ENCODE results near the gene SPTBN1.

Gene SPTBN1

GRCh38 chr2:54660752-54661151 lies 204.6 kb downstream of the SPTBN1 start:
- DNase-seq (ENCODE audit: low read depth, low spot score): no peak
- H3K36me3 ChIP-seq (ENCODE audit: insufficient read depth, low read length): peaks cover 14% of the 10 kb centered on the region; the same call in 1 of the 2 replicates
- no peaks in the 10 kb centered on the region for H3K9me3 ChIP-seq (ENCODE audit: low read depth, low read length)
- no peak overlapping the region for H3K9ac ChIP-seq (ENCODE audit: insufficient read length)
- no peak overlapping the region for H3K27ac ChIP-seq
- H3K4me3 ChIP-seq: no peak overlapping the region
- TF ChIP-seq POLR2AphosphoS5 (IDR thresholded peaks at IDR 0.05; ENCODE audit: borderline replicate concordance, low read depth, low read length): no peak
- TF ChIP-seq FOXP2 (optimal IDR thresholded peaks at IDR 0.05; ENCODE audit: control extremely low read depth, extremely low read length, insufficient read depth): no peak
- no peak for TF ChIP-seq EZH2 (IDR thresholded peaks at IDR 0.05)

- Histone ChIP-seq H3K9ac (ENCODE audit: insufficient read length) (no peak overlapping the region), H3K36me3 (ENCODE audit: insufficient read depth, low read length) (peaks cover 21% of the 10 kb centered on the region; the same call in 1 of the 2 replicates), H3K27ac (no peak overlapping the region), H3K9me3 (ENCODE audit: low read depth, low read length) (no peaks in the 10 kb centered on the region), H3K4me3 (no peak overlapping the region)
- no peak for DNase-seq (ENCODE audit: low read depth, low spot score)
- TF ChIP-seq FOXP2 (optimal IDR thresholded peaks at IDR 0.05; ENCODE audit: control extremely low read depth, extremely low read length, insufficient read depth) (no peak), EZH2 (IDR thresholded peaks at IDR 0.05) (no peak), POLR2AphosphoS5 (IDR thresholded peaks at IDR 0.05; ENCODE audit: borderline replicate concordance, low read depth, low read length) (no peak)
These were observed 207.4 kb downstream of the SPTBN1 start for GRCh38 chr2:54663424-54664030.

GRCh38 chr2:54664238-54664786 lies 208.2 kb downstream of the SPTBN1 start:
- DNase-seq (ENCODE audit: low read depth, low spot score): no peak
- Histone ChIP-seq H3K4me3 (no peak overlapping the region), H3K36me3 (ENCODE audit: insufficient read depth, low read length) (peaks cover 18% of the 10 kb centered on the region; the same call in 1 of the 2 replicates), H3K9me3 (ENCODE audit: low read depth, low read length) (no peaks in the 10 kb centered on the region), H3K27ac (no peak overlapping the region), H3K9ac (ENCODE audit: insufficient read length) (no peak overlapping the region)
- TF ChIP-seq EZH2 (IDR thresholded peaks at IDR 0.05): no peak
- TF ChIP-seq POLR2AphosphoS5 (IDR thresholded peaks at IDR 0.05; ENCODE audit: borderline replicate concordance, low read depth, low read length): no peak
- no peak for TF ChIP-seq FOXP2 (optimal IDR thresholded peaks at IDR 0.05; ENCODE audit: control extremely low read depth, extremely low read length, insufficient read depth)

- DNase-seq (ENCODE audit: low read depth, low spot score): no peak
- H3K9ac ChIP-seq (ENCODE audit: insufficient read length): no peak overlapping the region
- no peak overlapping the region for H3K4me3 ChIP-seq
- TF ChIP-seq FOXP2 (optimal IDR thresholded peaks at IDR 0.05; ENCODE audit: control extremely low read depth, extremely low read length, insufficient read depth): no peak
- TF ChIP-seq POLR2AphosphoS5 (IDR thresholded peaks at IDR 0.05; ENCODE audit: borderline replicate concordance, low read depth, low read length): no peak
- TF ChIP-seq EZH2 (IDR thresholded peaks at IDR 0.05): no peak
- H3K9me3 ChIP-seq (ENCODE audit: low read depth, low read length): no peaks in the 10 kb centered on the region
- peaks cover 12% of the 10 kb centered on the region; the same call in 1 of the 2 replicates for H3K36me3 ChIP-seq (ENCODE audit: insufficient read depth, low read length)
- H3K27ac ChIP-seq: peak overlapping the region; percentile 78; the same call in 1 of the 2 replicates
These were observed 209.3 kb downstream of the SPTBN1 start for GRCh38 chr2:54665436-54665856.

GRCh38 chr2:54666131-54666633 lies 210.1 kb downstream of the SPTBN1 start:
- H3K9ac ChIP-seq (ENCODE audit: insufficient read length): no peak overlapping the region

GRCh38 chr2:54666634-54667265 lies 210.6 kb downstream of the SPTBN1 start:
- Histone ChIP-seq H3K9ac (ENCODE audit: insufficient read length) (no peak overlapping the region), H3K4me3 (peak overlapping the region; percentile 34; the same call in 1 of the 2 replicates), H3K36me3 (ENCODE audit: insufficient read depth, low read length) (peaks cover 12% of the 10 kb centered on the region; the same call in 1 of the 2 replicates), H3K9me3 (ENCODE audit: low read depth, low read length) (no peaks in the 10 kb centered on the region), H3K27ac (peak overlapping the region; percentile 78)
- TF ChIP-seq POLR2AphosphoS5 (IDR thresholded peaks at IDR 0.05; ENCODE audit: borderline replicate concordance, low read depth, low read length) (no peak), FOXP2 (optimal IDR thresholded peaks at IDR 0.05; ENCODE audit: control extremely low read depth, extremely low read length, insufficient read depth) (peak; percentile 56), EZH2 (IDR thresholded peaks at IDR 0.05) (no peak)
- no peak for DNase-seq (ENCODE audit: low read depth, low spot score)

More at GRCh38 chr2:54666131-54666633, 210.1 kb downstream of the SPTBN1 start:
- no peak for DNase-seq (ENCODE audit: low read depth, low spot score)
- Histone ChIP-seq H3K27ac (peak overlapping the region; percentile 78), H3K4me3 (peak overlapping the region; percentile 34; the same call in 1 of the 2 replicates), H3K9me3 (ENCODE audit: low read depth, low read length) (no peaks in the 10 kb centered on the region), H3K36me3 (ENCODE audit: insufficient read depth, low read length) (peaks cover 12% of the 10 kb centered on the region; the same call in 1 of the 2 replicates)
- TF ChIP-seq EZH2 (IDR thresholded peaks at IDR 0.05): no peak
- TF ChIP-seq POLR2AphosphoS5 (IDR thresholded peaks at IDR 0.05; ENCODE audit: borderline replicate concordance, low read depth, low read length): no peak
- TF ChIP-seq FOXP2 (optimal IDR thresholded peaks at IDR 0.05; ENCODE audit: control extremely low read depth, extremely low read length, insufficient read depth): no peak

GRCh38 chr2:54667266-54667639 lies 211.1 kb downstream of the SPTBN1 start:
- H3K4me3 ChIP-seq: peak overlapping the region; percentile 34; the same call in 1 of the 2 replicates
- no peak overlapping the region for H3K9ac ChIP-seq (ENCODE audit: insufficient read length)
- DNase-seq (ENCODE audit: low read depth, low spot score): no peak
- H3K27ac ChIP-seq: peak overlapping the region; percentile 78; the same call in 1 of the 2 replicates
- TF ChIP-seq EZH2 (IDR thresholded peaks at IDR 0.05): no peak
- no peak for TF ChIP-seq FOXP2 (optimal IDR thresholded peaks at IDR 0.05; ENCODE audit: control extremely low read depth, extremely low read length, insufficient read depth)
- TF ChIP-seq POLR2AphosphoS5 (IDR thresholded peaks at IDR 0.05; ENCODE audit: borderline replicate concordance, low read depth, low read length): no peak
- no peaks in the 10 kb centered on the region for H3K9me3 ChIP-seq (ENCODE audit: low read depth, low read length)
- H3K36me3 ChIP-seq (ENCODE audit: insufficient read depth, low read length): peaks cover 9% of the 10 kb centered on the region; the same call in 1 of the 2 replicates
